Stimulated activated CD4-positive, alpha-beta T cell treated with anti-CD3 and anti-CD28 coated beads, Interleukin-1b, Interleukin-23, amount 100 ng/mL, for 48 hours (primary cell): ENCODE measurements around the gene GLYR1.
A peak's percentile ranks its signal among the peaks of the same experiment; 100 is the strongest.
"Not testable (repeated sequence)": the region's sequence is repeated elsewhere in the genome, so short reads cannot be mapped to it uniquely, and the experiment has no call there.

Experiments used
- DNase-seq: peaks from one replicate; pipeline ENCODE4 v3.0.0-alpha.2; 2020

The GLYR1 gene

DNA sequence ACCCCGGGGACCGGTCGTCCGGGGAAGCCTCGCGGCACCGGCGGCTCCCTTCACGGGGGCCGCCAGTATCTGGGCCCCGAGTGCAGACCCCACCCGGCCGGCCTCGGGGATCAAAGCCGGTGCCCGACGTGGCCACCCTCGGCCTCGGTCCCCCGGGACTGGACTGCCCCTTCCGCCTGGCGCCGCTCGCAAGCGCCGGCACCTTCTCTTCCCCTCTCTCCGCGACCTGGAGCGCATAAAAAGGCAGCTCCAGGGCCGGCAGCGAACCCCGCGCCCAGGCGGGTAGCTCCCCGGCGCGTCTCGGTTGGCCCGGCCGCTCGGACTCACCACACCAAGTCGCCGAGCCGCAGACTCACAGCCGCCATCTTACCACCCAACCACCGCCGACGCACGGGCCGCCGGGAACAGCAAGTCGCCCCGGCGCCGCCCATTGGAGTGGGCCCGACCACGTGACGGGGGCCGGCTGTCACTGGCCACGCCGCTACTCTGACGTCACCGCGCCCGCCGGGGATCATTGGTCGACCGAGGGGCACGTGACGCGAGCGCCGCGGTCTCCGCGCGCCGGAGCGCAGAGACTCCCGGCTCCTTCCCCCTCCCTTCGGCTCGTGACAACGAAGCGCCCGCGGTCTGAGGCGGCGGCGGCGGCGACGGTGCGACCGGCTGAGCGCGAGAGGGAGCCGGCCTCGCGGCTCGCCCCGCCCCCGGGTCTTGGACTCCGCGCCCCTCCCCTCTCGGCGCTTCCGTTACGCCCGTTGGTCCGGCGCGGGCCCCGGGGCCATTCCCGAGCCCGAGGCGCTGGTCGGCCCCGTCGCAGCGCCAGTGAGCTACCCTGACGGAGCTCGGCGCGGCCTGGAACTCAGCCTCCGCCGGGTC, at the start of gene GLYR1, which contains the start of gene UBN1:
Gene GLYR1 (minus strand): TSS at position 388 of the 873 bp plus-strand sequence. CDS start 23 bp downstream, at position 365.
Gene UBN1 (plus strand): TSS at position 581 of the 873 bp plus-strand sequence. CDS start 5,437 bp downstream, outside the sequence.
- DNase-seq: peak; percentile 100

DNA sequence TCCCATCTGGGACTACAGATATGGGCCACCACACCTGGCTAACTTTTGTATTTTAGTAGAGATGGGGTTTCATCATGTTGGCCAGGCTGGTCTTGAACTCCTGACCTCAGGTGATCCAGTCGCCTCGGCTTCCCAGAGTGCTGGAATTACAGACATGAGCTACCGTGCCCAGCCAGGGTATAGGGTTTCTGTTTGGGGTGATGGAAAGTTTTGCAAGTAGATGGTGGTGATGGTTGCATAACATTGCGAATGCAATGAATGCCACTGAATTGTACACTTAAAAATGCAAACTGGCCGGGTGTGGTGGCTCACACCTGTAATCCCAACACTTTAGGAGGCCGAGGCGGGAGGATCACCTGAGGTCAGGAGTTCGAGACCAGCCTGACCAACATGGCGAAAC, 49.7 kb upstream of the GLYR1 start:
- DNase-seq: not testable (repeated sequence)

GRCh38 chr16:4895366-4895765, 48.3 kb upstream of the GLYR1 start:
- DNase-seq: no peak

GRCh38 chr16:4894276-4895150, 47.4 kb upstream of the GLYR1 start:
- DNase-seq: no peak

GRCh38 chr16:4893103-4893862, 46.2 kb upstream of the GLYR1 start:
- no peak for DNase-seq

DNA sequence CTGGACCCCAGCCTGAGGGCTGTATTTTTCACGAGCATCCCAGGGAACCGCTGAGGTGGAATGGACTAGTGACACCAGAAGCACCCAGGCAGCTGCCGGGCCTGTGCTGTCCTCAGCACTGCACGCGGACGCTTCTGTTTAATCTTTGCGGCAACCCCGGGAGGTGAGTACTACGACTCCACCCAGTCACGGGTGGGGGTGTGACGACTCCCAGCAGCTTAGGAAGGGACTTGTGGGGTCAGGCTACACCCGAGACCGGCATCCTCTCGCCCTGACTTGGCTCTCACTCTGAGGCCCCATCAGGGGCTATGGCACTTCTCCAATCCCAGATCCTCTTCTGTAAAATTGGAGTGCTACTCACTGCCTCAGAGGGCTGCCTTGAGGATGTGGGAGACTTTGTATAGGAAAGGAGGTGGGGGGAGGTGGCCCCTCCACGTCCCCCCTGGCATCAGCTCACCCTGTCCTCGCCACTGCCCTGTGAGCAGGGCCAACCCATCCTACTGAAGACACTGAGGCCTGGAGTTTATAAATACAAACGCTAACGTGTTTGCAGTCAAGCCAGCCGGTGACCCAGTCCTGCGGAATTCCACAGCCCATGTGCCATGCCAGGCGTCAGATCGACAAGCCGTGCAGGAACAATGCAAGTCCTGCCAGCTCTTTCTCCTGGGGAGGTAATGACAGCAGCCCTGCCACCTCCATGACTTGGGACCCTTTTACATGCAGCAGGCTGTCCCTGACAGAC, 45.4 kb upstream of the GLYR1 start:
- DNase-seq: no peak

DNA sequence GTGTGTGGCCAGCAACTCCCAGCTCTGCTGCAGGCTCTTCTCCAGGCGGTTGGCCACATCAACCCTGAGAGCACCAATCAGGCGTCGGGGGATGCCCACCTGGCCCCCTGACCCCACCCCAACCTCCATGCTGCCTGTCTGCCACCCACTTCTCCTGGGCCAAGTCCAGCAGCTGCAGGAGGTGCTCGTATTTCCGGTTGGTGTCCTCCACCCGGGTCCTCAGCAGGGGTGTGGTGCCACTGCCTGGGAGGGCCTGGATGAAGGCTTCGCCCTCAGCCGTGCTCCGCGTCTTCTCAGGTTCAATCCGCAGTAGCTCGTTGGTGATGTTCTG, 44.8 kb upstream of the GLYR1 start:
- DNase-seq: no peak

- DNase-seq: no peak
Measured at GRCh38 chr16:4891097-4891885, 44.2 kb upstream of the GLYR1 start.

DNA sequence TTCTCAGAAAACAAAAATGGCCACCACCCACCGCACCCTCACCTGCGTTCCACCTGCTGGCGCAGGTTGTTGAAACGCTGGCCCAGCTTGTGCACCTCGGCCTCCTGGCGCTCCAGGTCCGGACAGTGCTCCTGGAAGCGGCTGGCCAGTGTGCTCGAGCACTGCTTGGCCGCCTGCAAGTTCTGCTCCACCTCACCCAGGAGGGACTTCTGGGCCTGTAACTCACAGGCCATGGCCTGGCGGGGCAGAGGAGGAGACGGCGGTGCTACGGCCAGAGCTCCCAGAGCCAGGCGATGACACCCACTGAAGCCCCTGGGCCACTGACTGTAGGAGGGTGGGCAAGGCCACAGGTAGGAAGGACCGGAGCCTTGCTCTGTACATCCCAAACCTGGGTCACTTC, 43.6 kb upstream of the GLYR1 start:
- no peak for DNase-seq

DNA sequence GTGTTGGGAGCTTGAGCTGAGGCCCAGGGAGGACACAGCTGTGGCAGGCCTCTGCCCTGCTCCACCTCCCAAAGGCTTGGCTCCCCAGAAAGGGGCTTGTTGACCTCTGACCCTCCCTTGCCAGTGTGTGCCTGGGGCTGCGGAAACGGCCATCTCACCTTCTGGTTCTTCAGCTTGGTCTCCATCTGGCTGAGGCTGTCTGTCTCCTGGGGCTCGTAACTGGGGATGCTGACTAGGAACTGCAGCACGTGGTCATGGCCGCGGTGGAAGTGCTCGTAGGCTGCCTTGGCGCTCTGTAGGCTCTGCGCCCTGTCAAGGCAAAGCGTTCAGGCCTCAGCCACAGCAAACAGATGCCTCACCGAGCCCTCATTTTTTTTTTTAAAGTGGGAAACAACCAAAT, 42.9 kb upstream of the GLYR1 start:
- no peak for DNase-seq

GRCh38 chr16:4888428-4889135, 41.5 kb upstream of the GLYR1 start:
- no peak for DNase-seq

DNA sequence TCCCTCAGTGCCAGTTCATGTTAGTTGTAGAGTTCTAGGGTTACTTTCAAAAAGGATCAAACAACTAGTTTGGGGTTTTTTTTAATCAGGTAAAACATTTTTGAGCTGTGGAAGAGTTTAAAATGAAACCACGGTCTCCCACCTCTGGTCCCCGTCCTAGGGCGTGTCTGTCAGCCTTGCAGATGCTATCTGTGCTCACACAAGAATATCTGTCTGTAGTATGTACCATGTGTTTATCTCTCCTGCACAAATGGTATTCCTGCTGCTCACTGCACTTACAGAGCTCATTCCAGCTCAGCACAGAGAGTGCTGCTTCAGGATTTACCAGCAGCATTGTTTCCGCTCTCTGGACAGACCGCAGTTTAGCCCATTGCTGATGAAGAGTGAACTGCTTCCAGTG, 39.1 kb upstream of the GLYR1 start:
- DNase-seq: no peak

DNA sequence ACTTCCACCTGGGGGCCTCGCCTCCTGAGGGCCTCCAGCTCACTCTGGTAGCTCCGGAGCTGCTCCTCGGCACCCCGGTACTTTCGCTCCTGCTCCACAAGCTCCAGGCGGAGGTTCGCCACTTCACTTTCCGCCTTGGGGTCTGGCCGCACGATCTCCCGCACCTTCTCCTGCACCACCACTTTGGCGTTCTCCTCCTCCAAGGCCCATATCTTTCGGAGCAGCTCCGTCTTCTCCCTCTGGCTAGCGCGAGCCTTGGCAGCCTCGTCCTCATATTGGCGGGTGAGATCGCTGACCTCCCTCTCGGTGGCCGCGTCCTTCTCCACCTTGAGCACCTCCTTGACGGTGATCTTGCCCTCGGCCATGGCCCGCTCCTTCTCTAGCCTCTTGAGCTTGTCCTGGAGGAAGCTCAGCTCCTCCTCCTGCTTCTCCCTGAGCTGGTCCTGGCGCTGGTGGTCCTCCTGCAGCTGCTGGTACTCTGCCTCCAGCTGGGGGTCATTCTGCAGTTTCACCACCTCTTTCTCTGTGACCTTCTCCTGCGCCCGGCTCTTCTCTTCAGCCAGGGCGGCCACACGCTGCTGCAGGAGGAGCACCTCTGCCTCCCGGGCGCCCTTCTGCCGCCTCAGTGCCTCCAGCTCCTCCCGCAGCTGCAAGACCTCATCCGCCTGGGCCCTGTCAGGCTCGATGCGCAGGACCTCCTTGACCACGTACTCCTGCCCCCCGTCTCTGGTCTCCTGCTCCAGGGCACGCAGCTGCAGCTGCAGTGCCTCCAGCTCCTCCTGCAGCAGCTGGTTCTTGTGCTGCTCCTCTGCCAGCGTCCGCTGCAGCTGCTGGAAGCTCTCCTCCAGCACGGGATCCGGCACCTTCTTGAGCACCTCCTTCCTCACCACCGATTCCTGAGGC, 38.1 kb upstream of the GLYR1 start:
- DNase-seq: no peak

DNA sequence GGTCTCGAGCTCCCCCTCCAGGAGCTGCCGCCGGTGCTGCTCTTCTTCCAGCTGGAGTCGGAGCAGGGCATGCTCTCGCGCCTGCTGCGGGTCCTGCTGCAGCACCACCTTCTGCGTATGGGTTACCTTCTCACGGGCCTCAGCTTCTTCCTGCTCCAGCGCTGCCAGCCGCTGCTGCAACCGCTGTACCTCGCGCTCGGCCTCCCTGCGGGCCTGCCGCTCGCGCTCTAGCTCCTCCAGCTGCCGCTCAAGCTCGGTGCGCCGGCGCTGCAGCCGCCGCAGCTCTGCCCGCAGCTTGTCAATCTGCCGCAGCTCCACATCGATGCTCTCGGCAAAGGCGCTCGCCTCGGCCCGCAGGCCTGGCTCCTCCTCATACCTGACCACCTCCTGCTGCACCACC, 37.1 kb upstream of the GLYR1 start:
- DNase-seq: no peak

- DNase-seq: no peak
Measured at GRCh38 chr16:4883501-4883900, 36.4 kb upstream of the GLYR1 start.

- no peak for DNase-seq
Measured at GRCh38 chr16:4882633-4883285, 35.7 kb upstream of the GLYR1 start.

- no peak for DNase-seq
Measured at GRCh38 chr16:4882000-4882632, 35.0 kb upstream of the GLYR1 start.

- no peak for DNase-seq
Measured at GRCh38 chr16:4880006-4880580, 33.0 kb upstream of the GLYR1 start.
